ENCODE results near the gene HOXA13. TPM values are rescaled to one million over a fixed set of nuclear protein-coding genes. Genes with fewer than 3 reads are reported as not detected.

HOXA13 gene
- polyA plus RNA-seq, 1 donor (not counting 4 experiments of a cell fraction or from before 2014, with no cell fraction given): not detected

- Histone ChIP-seq H3K4me3 (ENCODE audit: control insufficient read depth in 2 of 3, extremely low read depth in 1 of 3, insufficient read depth in 2 of 3, low read depth in 1 of 3, low read length in 3 of 3) (no peak overlapping the region), H3K9me3 (ENCODE audit: control insufficient read depth, low read depth, low read length) (no peaks in the 10 kb centered on the region), H3K27me3 (ENCODE audit: control insufficient read depth, extremely low read depth, insufficient read depth, low read length) (peaks cover 37% of the 10 kb centered on the region), H3K9me1 (ENCODE audit: control insufficient read depth, extremely low read depth, insufficient read depth, low read length) (no peaks in the 10 kb centered on the region), H3K9ac (ENCODE audit: control insufficient read depth, extremely low read depth, insufficient read depth, low read length) (no peak overlapping the region), H4K20me1 (ENCODE audit: control insufficient read depth, extremely low read depth, insufficient read depth, low read length) (no peaks in the 10 kb centered on the region), H3K4me1 (ENCODE audit: control insufficient read depth, extremely low read depth, insufficient read depth, low read length) (peaks cover 13% of the 10 kb centered on the region), H2AFZ (ENCODE audit: control insufficient read depth, low read length) (no peak overlapping the region), H3K79me2 (ENCODE audit: control insufficient read depth, insufficient read depth, low read length) (no peaks in the 10 kb centered on the region), H3K27ac (ENCODE audit: control insufficient read depth, insufficient read depth, low read length) (no peak overlapping the region), H3K36me3 (ENCODE audit: control insufficient read depth in 2 of 2, extremely low read depth in 1 of 2, insufficient read depth in 2 of 2, low read length in 2 of 2) (no peaks in the 10 kb centered on the region), H3K4me2 (ENCODE audit: control insufficient read depth, extremely low read depth, insufficient read depth, low read depth, low read length) (no peak overlapping the region)
- no peak for DNase-seq (ENCODE audit: low read depth, low spot score)
- dilution Hi-C loops (cut with MboI; ENCODE audit: extremely low pct_ligation_motif_present, low sequenced_read_pairs): no loop called here
- no peak for TF ChIP-seq EZH2 (IDR thresholded peaks at IDR 0.05; ENCODE audit: low read length)
- no peak for TF ChIP-seq CTCF (optimal IDR thresholded peaks at IDR 0.05 in 1 of 3, IDR thresholded peaks at IDR 0.05 in 1 of 3, conservative IDR thresholded peaks at IDR 0.05 in 1 of 3; ENCODE audit: extremely low read depth in 1 of 3, insufficient read depth in 2 of 3, low read length in 3 of 3)
- FAIRE-seq: no peak
These were observed 19.2 kb downstream of the HOXA13 start for GRCh38 chr7:27180431-27181420.

GRCh38 chr7:27179503-27180430 is 20.1 kb downstream of the HOXA13 start:
- H3K36me3 ChIP-seq (ENCODE audit: control insufficient read depth in 2 of 2, extremely low read depth in 1 of 2, insufficient read depth in 2 of 2, low read length in 2 of 2): no peaks in the 10 kb centered on the region
- peak overlapping the region; percentile 29 for H3K4me2 ChIP-seq (ENCODE audit: control insufficient read depth, extremely low read depth, insufficient read depth, low read depth, low read length)
- H3K9me3 ChIP-seq (ENCODE audit: control insufficient read depth, low read depth, low read length): no peaks in the 10 kb centered on the region
- H3K79me2 ChIP-seq (ENCODE audit: control insufficient read depth, insufficient read depth, low read length): no peaks in the 10 kb centered on the region
- DNase-seq (ENCODE audit: low read depth, low spot score) (no peak), FAIRE-seq (peak; percentile 20)
- H3K27ac ChIP-seq (ENCODE audit: control insufficient read depth, insufficient read depth, low read length): no peak overlapping the region
- dilution Hi-C loops (cut with MboI; ENCODE audit: extremely low pct_ligation_motif_present, low sequenced_read_pairs): no loop called here
- H2AFZ ChIP-seq (ENCODE audit: control insufficient read depth, low read length): no peak overlapping the region
- no peak overlapping the region for H3K4me3 ChIP-seq (ENCODE audit: control insufficient read depth in 2 of 3, extremely low read depth in 1 of 3, insufficient read depth in 2 of 3, low read depth in 1 of 3, low read length in 3 of 3)
- TF ChIP-seq EZH2 (IDR thresholded peaks at IDR 0.05; ENCODE audit: low read length) (no peak), CTCF (optimal IDR thresholded peaks at IDR 0.05 in 1 of 3, IDR thresholded peaks at IDR 0.05 in 1 of 3, conservative IDR thresholded peaks at IDR 0.05 in 1 of 3; ENCODE audit: extremely low read depth in 1 of 3, insufficient read depth in 2 of 3, low read length in 3 of 3) (peak; percentile 80 to 92 (median 80))
- no peaks in the 10 kb centered on the region for H3K9me1 ChIP-seq (ENCODE audit: control insufficient read depth, extremely low read depth, insufficient read depth, low read length)
- peaks cover 10% of the 10 kb centered on the region for H3K4me1 ChIP-seq (ENCODE audit: control insufficient read depth, extremely low read depth, insufficient read depth, low read length)
- no peaks in the 10 kb centered on the region for H4K20me1 ChIP-seq (ENCODE audit: control insufficient read depth, extremely low read depth, insufficient read depth, low read length)
- H3K27me3 ChIP-seq (ENCODE audit: control insufficient read depth, extremely low read depth, insufficient read depth, low read length): peaks cover 32% of the 10 kb centered on the region
- H3K9ac ChIP-seq (ENCODE audit: control insufficient read depth, extremely low read depth, insufficient read depth, low read length): no peak overlapping the region

Measured in keratinocyte (primary cell).